IMR-90 (cell line): ENCODE results near the gene SLC25A21. TPM values are rescaled to one million over a fixed set of nuclear protein-coding genes. Genes with fewer than 3 reads are reported as not detected.

Experiments used
- ATAC-seq: fragments of 200-7000 bp; cut with Tn5 transposase; 2 replicates; pipeline ENCODE4 v1.9.1; 2020; ENCODE audit warnings: low read depth, mild to moderate bottlenecking, moderate library complexity
- BruUV-seq: library from RNA; stranded (reverse); fragments of 400-500 nt; replicated peaks from 2 replicates; lab custom pipeline; 2021; lab: Mats Ljungman, UMichigan
- CTCF ChIA-PET: fragments of 300-600 bp; formaldehyde crosslinking; extraction: SDS; loops from one replicate; lab custom pipeline; 2021; ENCODE audit warnings: antibody characterized with exemption; lab: Yijun Ruan, JAX
- POLR2A ChIA-PET: fragments of 300-600 bp; sonication (Branson Sonifier 250); formaldehyde crosslinking; loops from one replicate; lab custom pipeline; 2022; ENCODE audit warnings: antibody characterized with exemption; ENCODE audit not compliant: unreplicated experiment; lab: Charles Lee
- DNase-seq: peaks from one replicate; pipeline ENCODE4 v3.0.0; 2013
- H2AFZ ChIP-seq: replicated peaks from 2 replicates; pipeline ENCODE3; 2013; ENCODE audit warnings: low read length, mild to moderate bottlenecking; ENCODE audit not compliant: poor library complexity
- H2AK5ac ChIP-seq: 2 replicates; pipeline ENCODE4 v1.6.1; 2013; ENCODE audit warnings: low read depth, low read length, inconsistent platforms
- H2AK9ac ChIP-seq: replicated peaks from 2 replicates; pipeline ENCODE3; 2013; ENCODE audit warnings: mild to moderate bottlenecking, low read depth, low read length, moderate library complexity; ENCODE audit not compliant: poor library complexity
- H2BK120ac ChIP-seq: 2 replicates; pipeline ENCODE4 v1.6.1; 2013; ENCODE audit warnings: low read depth, low read length, inconsistent platforms
- H2BK15ac ChIP-seq: 3 replicates; pipeline ENCODE4 v1.6.1; 2013; ENCODE audit warnings: low read depth, low read length, inconsistent platforms
- H2BK20ac ChIP-seq: 2 replicates; pipeline ENCODE4 v1.6.1; 2013; ENCODE audit warnings: low read depth, mild to moderate bottlenecking, inconsistent platforms, low read length, moderate library complexity
- H2BK5ac ChIP-seq: 2 replicates; pipeline ENCODE4 v1.6.1; 2013; ENCODE audit warnings: mild to moderate bottlenecking, low read depth, low read length, inconsistent platforms; ENCODE audit not compliant: poor library complexity, severe bottlenecking
- H3K14ac ChIP-seq: replicated peaks from 2 replicates; pipeline ENCODE4 v1.6.1; 2013; ENCODE audit warnings: low read depth, low read length, inconsistent platforms
- H3K18ac ChIP-seq: 2 replicates; pipeline ENCODE4 v1.6.1; 2013; ENCODE audit warnings: low read depth, low read length, control low read depth
- H3K23ac ChIP-seq: 2 replicates; pipeline ENCODE4 v1.6.1; 2013; ENCODE audit warnings: low read depth, low read length, inconsistent platforms
- H3K27ac ChIP-seq: 2 replicates; pipeline ENCODE4 v1.5.1; 2013; ENCODE audit warnings: mild to moderate bottlenecking, control low read depth, low read length; ENCODE audit not compliant: insufficient read depth
- H3K27me3 ChIP-seq: 2 replicates; pipeline ENCODE4 v1.6.1; 2013; ENCODE audit warnings: low read length; ENCODE audit not compliant: control insufficient read depth, insufficient read depth
- H3K36me3 ChIP-seq: 2 replicates; pipeline ENCODE4 v1.6.1; 2013; ENCODE audit warnings: low read length, mixed read lengths; ENCODE audit not compliant: control insufficient read depth, insufficient read depth
- H3K4ac ChIP-seq: 2 replicates; pipeline ENCODE4 v1.6.1; 2013; ENCODE audit warnings: low read depth, low read length, inconsistent platforms
- H3K4me1 ChIP-seq: 2 replicates; pipeline ENCODE4 v1.6.1; 2013; ENCODE audit warnings: low read length, mixed read lengths; ENCODE audit not compliant: control insufficient read depth, insufficient read depth
- H3K4me2 ChIP-seq: 2 replicates; pipeline ENCODE4 v1.6.1; 2013; ENCODE audit warnings: low read depth, mild to moderate bottlenecking, control low read depth, low read length, moderate library complexity
- H3K4me3 ChIP-seq: 2 replicates; pipeline ENCODE4 v1.5.1; 2013; ENCODE audit warnings: low read depth, mild to moderate bottlenecking, control low read depth, low read length, moderate library complexity; ENCODE audit not compliant: insufficient read depth
- H3K56ac ChIP-seq: 2 replicates; pipeline ENCODE4 v1.6.1; 2013; ENCODE audit warnings: low read length, inconsistent platforms; ENCODE audit not compliant: insufficient read depth; ENCODE audit errors: extremely low read depth
- H3K79me1 ChIP-seq, 2 experiments: 2 replicates each; pipeline ENCODE4 v1.6.1; 2013; ENCODE audit warnings: low read length in 2 of 2, inconsistent platforms in 1 of 2, low read depth in 1 of 2
- H3K9ac ChIP-seq: 2 replicates; pipeline ENCODE4 v1.6.1; 2013; ENCODE audit warnings: low read depth, low read length, control low read depth
- H3K9me1 ChIP-seq: 2 replicates; pipeline ENCODE4 v1.6.1; 2013; ENCODE audit warnings: low read length, inconsistent platforms; ENCODE audit not compliant: insufficient read depth
- H3K9me3 ChIP-seq: 2 replicates; pipeline ENCODE4 v1.6.1; 2013; ENCODE audit warnings: low read length; ENCODE audit not compliant: control insufficient read depth, insufficient read depth
- H4K20me1 ChIP-seq: 2 replicates; pipeline ENCODE4 v1.6.1; 2013; ENCODE audit warnings: low read length, inconsistent platforms; ENCODE audit not compliant: insufficient read depth
- H4K5ac ChIP-seq: 2 replicates; pipeline ENCODE4 v1.6.1; 2013; ENCODE audit warnings: mild to moderate bottlenecking, low read depth, low read length, control low read depth
- H4K8ac ChIP-seq, 2 experiments: 2 replicates each; pipeline ENCODE4 v1.6.1; 2013; ENCODE audit warnings: low read depth in 2 of 2, low read length in 2 of 2, control low read depth in 1 of 2, inconsistent platforms in 1 of 2
- H4K91ac ChIP-seq: 2 replicates; pipeline ENCODE4 v1.6.1; 2013; ENCODE audit warnings: low read depth, low read length, inconsistent platforms; ENCODE audit not compliant: insufficient read depth
- CHD1 ChIP-seq: IDR thresholded peaks from 2 replicates; pipeline ENCODE4 v1.6.1; 2012; ENCODE audit warnings: low read depth, low read length, improper control_type of control experiment
- MAFK ChIP-seq: IDR thresholded peaks from 2 replicates; pipeline ENCODE4 v1.6.1; 2012; ENCODE audit warnings: low read depth, low read length, improper control_type of control experiment
- MXI1 ChIP-seq: IDR thresholded peaks from 2 replicates; pipeline ENCODE4 v1.6.1; 2012; ENCODE audit warnings: low read depth, mild to moderate bottlenecking, low read length, moderate library complexity, borderline replicate concordance
- RCOR1 ChIP-seq: IDR thresholded peaks from 2 replicates; pipeline ENCODE4 v1.6.1; 2012; ENCODE audit warnings: mild to moderate bottlenecking, low read length, improper control_type of control experiment; ENCODE audit not compliant: insufficient replicate concordance
- RFX5 ChIP-seq: IDR thresholded peaks from 2 replicates; pipeline ENCODE4 v1.8.0; 2012; ENCODE audit warnings: low read depth, mild to moderate bottlenecking, low read length, moderate library complexity
- USF2 ChIP-seq: fragments of 150-350 bp; IDR thresholded peaks from 2 replicates; pipeline ENCODE4 v1.6.1; 2017; ENCODE audit warnings: mild to moderate bottlenecking, antibody characterized with exemption, low read length, low read depth
- WGBS, 2 experiments: methylation state at CpG; one replicate each; pipeline versions ENCODE4 v1.1.5 to v1.1.7; 2013; ENCODE audit warnings: missing lambda C conversion rate in 2 of 2; ENCODE audit not compliant: insufficient read length in 1 of 2; ENCODE audit errors: extremely low coverage in 2 of 2; 5-methylcytosine and 5-hydroxymethylcytosine counted together
- dilution Hi-C: fragments of 300-500 bp; cut with HindIII; formaldehyde crosslinking; loops from one replicate; pipeline ENCODE4 v1.14.3; 2018; ENCODE audit warnings: low sequenced_read_pairs; ENCODE audit not compliant: unreplicated experiment
- in situ Hi-C: fragments of 300-500 bp; cut with MboI; formaldehyde crosslinking; loops from 3 replicates; pipeline ENCODE4 v1.14.3; 2019; ENCODE audit warnings: low sequenced_read_pairs, inconsistent platforms, mixed read lengths
- intact Hi-C: fragments of 100-400 bp; cut with micrococcal nuclease; formaldehyde crosslinking; loops from 2 replicates; pipeline ENCODE4 v1.10.0; 2022
- polyA plus RNA-seq, 3 experiments: library from polyadenylated mRNA; depleted of rRNA; stranded (reverse); fragments of >200 nt; gene quantifications; 2 replicates each; pipeline ENCODE4 v1.2.3, GENCODE V29; 2012; ENCODE audit warnings: low replicate concordance in 1 of 3
- total RNA-seq: library from RNA; depleted of rRNA; stranded (reverse); fragments of >200 nt; gene quantifications from 2 replicates; pipeline ENCODE4 v1.2.3, GENCODE V29; 2012

Gene SLC25A21
- total and polyA plus RNA-seq, 2 of the 4 experiments (the other 2 are of a cell fraction), result 0.62 to 0.90 TPM

GRCh38 chr14:37051680-37052079, 120.7 kb downstream of the SLC25A21 start:
- no peak overlapping the region for H2BK15ac ChIP-seq
- no peak for TF ChIP-seq MXI1
- TF ChIP-seq MAFK, result no peak
- no peak for TF ChIP-seq USF2
- no peak for TF ChIP-seq RCOR1
- no peak for TF ChIP-seq CHD1
- no peak for TF ChIP-seq RFX5
- no peak overlapping the region for H2BK120ac ChIP-seq
- no peak overlapping the region for H3K4ac ChIP-seq
- no peak overlapping the region for H4K91ac ChIP-seq
- DNase-seq (no peak), ATAC-seq (no peak)
- ChIA-PET POLR2A (no interaction called here), CTCF (no interaction called here)
- no peaks in the 10 kb centered on the region; the same call in 1 of the 2 replicates for H3K4me1 ChIP-seq
- H4K8ac ChIP-seq, result no peak overlapping the region
- no TSS peak for BruUV-seq
- no peak overlapping the region for H3K23ac ChIP-seq
- no peaks in the 10 kb centered on the region for H3K9me1 ChIP-seq
- intact Hi-C loops (no loop called here), dilution Hi-C loops (no loop called here), in situ Hi-C loops (no loop called here)
- no peak overlapping the region for H3K4me2 ChIP-seq
- no peak overlapping the region for H2BK20ac ChIP-seq
- H3K56ac ChIP-seq, result no peak overlapping the region
- no peak overlapping the region for H2AFZ ChIP-seq
- no peaks in the 10 kb centered on the region for H3K36me3 ChIP-seq
- H3K18ac ChIP-seq, result no peak overlapping the region
- no CpG with 5 or more reads among the region's 5 CpGs for WGBS, 2 experiments
- no peaks in the 10 kb centered on the region for H3K27me3 ChIP-seq
- no peak overlapping the region for H3K27ac ChIP-seq
- H4K5ac ChIP-seq, result no peak overlapping the region
- H3K79me1 ChIP-seq, result no peaks in the 10 kb centered on the region
- H2AK9ac ChIP-seq, result no peak overlapping the region
- H3K9me3 ChIP-seq, result no peaks in the 10 kb centered on the region
- H3K9ac ChIP-seq, result no peak overlapping the region
- H2BK5ac ChIP-seq, result no peak overlapping the region
- no peak overlapping the region for H3K4me3 ChIP-seq
- no peak overlapping the region for H2AK5ac ChIP-seq
- H3K14ac ChIP-seq, result no peak overlapping the region
- H4K20me1 ChIP-seq, result no peaks in the 10 kb centered on the region
